Dedifferentiated amniotic fluid mesenchymal stem cell (primary cell): ENCODE results near the gene RSPO1.

Experiments used
- DNase-seq: peaks from one replicate; pipeline ENCODE4 v3.0.0-alpha.2; 2016; ENCODE audit errors: extremely low spot score

Gene RSPO1

GRCh38 chr1:37656881-37657280 is 22.2 kb upstream of the RSPO1 start:
- no peak for DNase-seq

GRCh38 chr1:37656026-37656425 is 21.3 kb upstream of the RSPO1 start:
- no peak for DNase-seq

- no peak for DNase-seq
Measured at GRCh38 chr1:37655274-37655673, 20.6 kb upstream of the RSPO1 start.

GRCh38 chr1:37653906-37654305 is 19.2 kb upstream of the RSPO1 start:
- DNase-seq = no peak

GRCh38 chr1:37652976-37653375 is 18.3 kb upstream of the RSPO1 start:
- no peak for DNase-seq

GRCh38 chr1:37651803-37652202 is 17.1 kb upstream of the RSPO1 start:
- DNase-seq = no peak

- no peak for DNase-seq
Measured at GRCh38 chr1:37650721-37651120, 16.0 kb upstream of the RSPO1 start.

- no peak for DNase-seq
Measured at GRCh38 chr1:37650173-37650572, 15.5 kb upstream of the RSPO1 start.

- no peak for DNase-seq
Measured at GRCh38 chr1:37647281-37647680, 12.6 kb upstream of the RSPO1 start.

- DNase-seq = no peak
Measured at GRCh38 chr1:37641059-37641458, 6.4 kb upstream of the RSPO1 start.

GRCh38 chr1:37636435-37636834 is 1.7 kb upstream of the RSPO1 start:
- DNase-seq = no peak

- DNase-seq = no peak
Measured at GRCh38 chr1:37634992-37635902, 555 bp upstream of the RSPO1 start.

- DNase-seq = no peak
Measured at GRCh38 chr1:37633938-37634243, 801 bp downstream of the RSPO1 start.

- DNase-seq = no peak
Measured at GRCh38 chr1:37633040-37633937, 1.4 kb downstream of the RSPO1 start.

GRCh38 chr1:37631036-37631435 is 3.7 kb downstream of the RSPO1 start:
- no peak for DNase-seq

- no peak for DNase-seq
Measured at GRCh38 chr1:37630426-37631028, 4.2 kb downstream of the RSPO1 start.

- no peak for DNase-seq
Measured at GRCh38 chr1:37629726-37630425, 4.8 kb downstream of the RSPO1 start.

GRCh38 chr1:37629008-37629407 is 5.7 kb downstream of the RSPO1 start:
- DNase-seq = no peak

GRCh38 chr1:37628026-37628556 is 6.6 kb downstream of the RSPO1 start:
- no peak for DNase-seq

GRCh38 chr1:37622131-37622530 is 12.6 kb downstream of the RSPO1 start:
- no peak for DNase-seq

- no peak for DNase-seq
Measured at GRCh38 chr1:37621326-37621870, 13.3 kb downstream of the RSPO1 start.
